HepG2 (cell line): ENCODE data around the gene SULT2B1. TPM values are rescaled to one million over a fixed set of nuclear protein-coding genes. Genes with fewer than 3 reads are reported as not detected.
A peak's percentile ranks its signal among the peaks of the same experiment; 100 is the strongest.

Experiments
- ARID5B ChIP-seq: IDR thresholded peaks from 2 replicates; pipeline ENCODE4 v1.4.0; 2020; ENCODE audit warnings: mild to moderate bottlenecking, missing genetic modification reagents
- ARNTL ChIP-seq: sonication (generic); formaldehyde crosslinking; IDR thresholded peaks from 2 replicates; pipeline ENCODE4 v1.4.0; 2020; ENCODE audit warnings: mild to moderate bottlenecking, missing genetic modification reagents
- CEBPG ChIP-seq: IDR thresholded peaks from 2 replicates; pipeline ENCODE4 v1.6.1; 2016
- CREB3 ChIP-seq: sonication (generic); formaldehyde crosslinking; IDR thresholded peaks from 2 replicates; pipeline ENCODE4 v1.5.0; 2020; ENCODE audit warnings: missing genetic modification reagents
- FOXA3 ChIP-seq: IDR thresholded peaks from 2 replicates; pipeline ENCODE4 v1.6.1; 2016; ENCODE audit warnings: missing genetic modification reagents, missing compliant biosample characterization
- HOXA7 ChIP-seq: sonication (generic); formaldehyde crosslinking; IDR thresholded peaks from 2 replicates; pipeline ENCODE4 v1.8.1; 2022; ENCODE audit warnings: mild to moderate bottlenecking, missing genetic modification reagents, moderate library complexity
- KLF16 ChIP-seq, 2 experiments: sonication (generic) in 1 of 2; formaldehyde crosslinking in 1 of 2; IDR thresholded peaks; 2 replicates each; pipeline versions ENCODE4 v1.6.1 to v1.8.0; 2016 to 2023; ENCODE audit warnings: missing genetic modification reagents in 2 of 2, missing compliant biosample characterization in 1 of 2
- NFE2L2 ChIP-seq: fragments of 150-350 bp; IDR thresholded peaks from 2 replicates; pipeline ENCODE4 v1.6.1; 2014; ENCODE audit warnings: low read length
- NFIC ChIP-seq: IDR thresholded peaks from 2 replicates; pipeline ENCODE4 v1.6.1; 2012; ENCODE audit warnings: mild to moderate bottlenecking, low read length, inconsistent platforms
- PAX8 ChIP-seq: sonication (generic); formaldehyde crosslinking; IDR thresholded peaks from 2 replicates; pipeline ENCODE4 v1.8.0; 2022; ENCODE audit warnings: mild to moderate bottlenecking, missing genetic modification reagents, borderline replicate concordance
- PRDM15 ChIP-seq: sonication (generic); formaldehyde crosslinking; IDR thresholded peaks from 2 replicates; pipeline ENCODE4 v1.4.0; 2020; ENCODE audit warnings: missing genetic modification reagents
- REL ChIP-seq: sonication (generic); formaldehyde crosslinking; conservative IDR thresholded peaks from 2 replicates; pipeline ENCODE4 v1.8.0; 2022; ENCODE audit warnings: mild to moderate bottlenecking, missing genetic modification reagents, moderate library complexity
- SNRNP70 ChIP-seq: fragments of 200-400 bp; formaldehyde crosslinking; IDR thresholded peaks from 2 replicates; pipeline ENCODE4 v1.6.1; 2017; ENCODE audit warnings: mild to moderate bottlenecking, low read depth, low read length, moderate library complexity
- THAP8 ChIP-seq: sonication (generic); formaldehyde crosslinking; IDR thresholded peaks from 2 replicates; pipeline ENCODE4 v1.5.1; 2020; ENCODE audit warnings: missing genetic modification reagents, mild to moderate bottlenecking, borderline replicate concordance
- ZBTB1 ChIP-seq: sonication (generic); formaldehyde crosslinking; IDR thresholded peaks from 2 replicates; pipeline ENCODE4 v1.4.0; 2020; ENCODE audit warnings: missing genetic modification reagents, borderline replicate concordance
- ZBTB20 ChIP-seq: sonication (generic); formaldehyde crosslinking; IDR thresholded peaks from 2 replicates; pipeline ENCODE4 v1.8.1; 2023; ENCODE audit warnings: missing genetic modification reagents, low read depth, mild to moderate bottlenecking, borderline replicate concordance
- ZBTB3 ChIP-seq: sonication (generic); formaldehyde crosslinking; IDR thresholded peaks from 2 replicates; pipeline ENCODE4 v1.4.0; 2020; ENCODE audit warnings: low read depth, mild to moderate bottlenecking, moderate library complexity, missing genetic modification reagents, borderline replicate concordance
- ZNF660 ChIP-seq: sonication (generic); formaldehyde crosslinking; IDR thresholded peaks from 2 replicates; pipeline ENCODE4 v1.5.1; 2020; ENCODE audit warnings: mild to moderate bottlenecking, low read depth, missing genetic modification reagents, borderline replicate concordance
- ZNF713 ChIP-seq: sonication (generic); formaldehyde crosslinking; IDR thresholded peaks from 2 replicates; pipeline ENCODE4 v1.4.0; 2020; ENCODE audit warnings: mild to moderate bottlenecking, missing genetic modification reagents
- ZNF720 ChIP-seq: sonication (generic); formaldehyde crosslinking; IDR thresholded peaks from 2 replicates; pipeline ENCODE4 v1.4.0; 2020; ENCODE audit warnings: missing genetic modification reagents
- polyA plus RNA-seq, 8 experiments: library from polyadenylated mRNA; depleted of rRNA in 3 of 8; stranded (reverse) in 7 of 8; unstranded in 1 of 8; fragments of >200 nt; fragmentation: Illumina TruSeq in 4 of 8; extraction: Trizol in 4 of 8; gene quantifications; 2 replicates each; pipeline versions ENCODE4 v1.2.1 to v1.2.3, GENCODE V29; 2011 to 2016; ENCODE audit warnings: low read depth in 4 of 8, missing spikeins in 1 of 8, mixed read lengths in 1 of 8; ENCODE audit not compliant: insufficient read depth in 1 of 8
- total RNA-seq, 5 experiments: library from RNA; depleted of rRNA; stranded (reverse); fragments of >200 nt; fragmentation: Illumina TruSeq; extraction: Trizol; gene quantifications; 2 replicates each; pipeline ENCODE4 v1.2.3, GENCODE V29; 2016; ENCODE audit warnings: low read depth in 1 of 5

The SULT2B1 gene
- total and polyA plus RNA-seq, 2 of the 13 experiments (the other 11 are each of a cell fraction or from before 2014, with no cell fraction given), result 0.13 TPM; not detected in 1

GRCh38 chr19:48634424-48635262, 82.7 kb downstream of the SULT2B1 start (continued):
- TF ChIP-seq ARID5B (CRISPR knock-in tag) (peak; percentile 77), REL (no peak), SNRNP70 (no peak), ZBTB3 (CRISPR knock-in tag) (no peak), HOXA7 (CRISPR knock-in tag) (no peak), KLF16 (CRISPR knock-in tag; IDR thresholded peaks at IDR 0.05) (peak in 1 of 2 experiments; percentile 89; a peak in 2 of 4 replicates), ZNF720 (CRISPR knock-in tag) (no peak), ZNF713 (no peak), THAP8 (CRISPR knock-in tag) (no peak), ARNTL (CRISPR knock-in tag) (peak; percentile 100), CEBPG (CRISPR knock-in tag) (no peak), CREB3 (CRISPR knock-in tag) (no peak), NFIC (no peak), FOXA3 (CRISPR knock-in tag) (peak; percentile 19; the same call in 1 of the 2 replicates), PRDM15 (peak; percentile 49; the same call in 1 of the 2 replicates), ZBTB20 (CRISPR knock-in tag) (peak; percentile 39; the same call in 1 of the 2 replicates), ZNF660 (CRISPR knock-in tag) (no peak), ZBTB1 (CRISPR knock-in tag) (no peak), PAX8 (CRISPR knock-in tag) (no peak), NFE2L2 (no peak)
